HG02943 (cell line): ENCODE measurements around the gene ASXL1.
"Not testable (repeated sequence)": the region's sequence is repeated elsewhere in the genome, so short reads cannot be mapped to it uniquely, and the experiment has no call there.

Experiments
- ATAC-seq: cut with Tn5 transposase; IDR thresholded peaks from one replicate; pipeline ENCODE4 v1.9.1; 2021; ENCODE audit warnings: mild to moderate bottlenecking, low read depth, moderate library complexity; ENCODE audit not compliant: unreplicated experiment

The ASXL1 gene

GRCh38 chr20:32397567-32398084 is 39.5 kb downstream of the ASXL1 start:
- ATAC-seq: no peak

- no peak for ATAC-seq
These were observed 42.3 kb downstream of the ASXL1 start for GRCh38 chr20:32400476-32400875.

- no peak for ATAC-seq
These were observed 45.9 kb downstream of the ASXL1 start for GRCh38 chr20:32404017-32404416.

- ATAC-seq: no peak
These were observed 48.6 kb downstream of the ASXL1 start for GRCh38 chr20:32406701-32407100.

- not testable (repeated sequence) for ATAC-seq
These were observed 49.1 kb downstream of the ASXL1 start for GRCh38 chr20:32407131-32407750.

GRCh38 chr20:32411955-32412706 is 54.0 kb downstream of the ASXL1 start:
- ATAC-seq: no peak

- ATAC-seq: no peak
These were observed 57.4 kb downstream of the ASXL1 start for GRCh38 chr20:32415494-32415893.

GRCh38 chr20:32416206-32416605 is 58.1 kb downstream of the ASXL1 start:
- ATAC-seq: no peak

- no peak for ATAC-seq
These were observed 60.2 kb downstream of the ASXL1 start for GRCh38 chr20:32418376-32418775.

GRCh38 chr20:32421290-32421689 is 63.2 kb downstream of the ASXL1 start:
- ATAC-seq: no peak

- ATAC-seq: no peak
These were observed 69.9 kb downstream of the ASXL1 start for GRCh38 chr20:32427996-32428395.

GRCh38 chr20:32429343-32429742 is 71.2 kb downstream of the ASXL1 start:
- no peak for ATAC-seq

GRCh38 chr20:32429745-32430360 is 71.7 kb downstream of the ASXL1 start:
- no peak for ATAC-seq

- no peak for ATAC-seq
These were observed 73.3 kb downstream of the ASXL1 start for GRCh38 chr20:32431457-32431856.

- no peak for ATAC-seq
These were observed 74.1 kb downstream of the ASXL1 start for GRCh38 chr20:32432277-32432676.

- ATAC-seq: no peak
These were observed 75.3 kb downstream of the ASXL1 start for GRCh38 chr20:32433311-32434021.

GRCh38 chr20:32434434-32434833 is 76.3 kb downstream of the ASXL1 start:
- no peak for ATAC-seq

GRCh38 chr20:32435449-32436107 is 77.4 kb downstream of the ASXL1 start:
- ATAC-seq: no peak

- ATAC-seq: no peak
These were observed 78.2 kb downstream of the ASXL1 start for GRCh38 chr20:32436142-32436861.

GRCh38 chr20:32436968-32437367 is 78.8 kb downstream of the ASXL1 start:
- no peak for ATAC-seq
